H9 (cell line): ENCODE data around the gene LIN28B. TPM values are rescaled to one million over a fixed set of nuclear protein-coding genes. Genes with fewer than 3 reads are reported as not detected.

Experiments used
- DNase-seq: peaks from one replicate; pipeline ENCODE4 v3.0.0-alpha.2; 2017
- H2AFZ ChIP-seq: one replicate; pipeline ENCODE4 v1.6.1; 2013; ENCODE audit warnings: mild to moderate bottlenecking, low read length, control low read depth, moderate library complexity
- H2AK5ac ChIP-seq: 2 replicates; pipeline ENCODE4 v1.6.1; 2013; ENCODE audit warnings: low read length, control low read depth, mixed read lengths; ENCODE audit not compliant: insufficient read length
- H2BK120ac ChIP-seq: one replicate; pipeline ENCODE4 v1.6.1; 2013; ENCODE audit warnings: low read depth, mild to moderate bottlenecking, low read length, control low read depth, inconsistent platforms; ENCODE audit not compliant: poor library complexity, severe bottlenecking
- H2BK12ac ChIP-seq: 2 replicates; pipeline ENCODE4 v1.6.1; 2013; ENCODE audit warnings: low read length, control low read depth, mixed read lengths, low read depth; ENCODE audit not compliant: insufficient read length
- H2BK15ac ChIP-seq: 2 replicates; pipeline ENCODE4 v1.6.1; 2013; ENCODE audit warnings: low read depth, low read length, control low read depth
- H2BK20ac ChIP-seq: one replicate; pipeline ENCODE4 v1.6.1; 2013; ENCODE audit warnings: low read depth, mild to moderate bottlenecking, low read length, control low read depth, inconsistent platforms; ENCODE audit not compliant: poor library complexity, severe bottlenecking
- H2BK5ac ChIP-seq: 2 replicates; pipeline ENCODE4 v1.6.1; 2013; ENCODE audit warnings: low read length, control low read depth, mixed read lengths; ENCODE audit not compliant: insufficient read length
- H3K14ac ChIP-seq: 2 replicates; pipeline ENCODE4 v1.6.1; 2013; ENCODE audit warnings: low read length, control low read depth; ENCODE audit not compliant: insufficient read depth
- H3K18ac ChIP-seq: 2 replicates; pipeline ENCODE4 v1.6.1; 2013; ENCODE audit warnings: low read depth, mild to moderate bottlenecking, mixed read lengths, low read length, control low read depth; ENCODE audit not compliant: insufficient read length
- H3K23ac ChIP-seq: 2 replicates; pipeline ENCODE4 v1.6.1; 2013; ENCODE audit warnings: low read length, control low read depth, mixed read lengths, low read depth; ENCODE audit not compliant: insufficient read length
- H3K23me2 ChIP-seq: 2 replicates; pipeline ENCODE4 v1.6.1; 2013; ENCODE audit warnings: low read depth, mild to moderate bottlenecking, mixed read lengths, low read length, control low read depth; ENCODE audit not compliant: insufficient read length, poor library complexity, severe bottlenecking
- H3K27ac ChIP-seq: 2 replicates; pipeline ENCODE4 v1.5.1; 2013; ENCODE audit warnings: low read length, control low read depth, mixed read lengths, low read depth; ENCODE audit not compliant: insufficient read length
- H3K27me3 ChIP-seq: 2 replicates; pipeline ENCODE4 v1.6.1; 2013; ENCODE audit warnings: low read length, control low read depth, inconsistent platforms; ENCODE audit not compliant: insufficient read depth
- H3K4ac ChIP-seq: 2 replicates; pipeline ENCODE4 v1.6.1; 2013; ENCODE audit warnings: low read depth, mild to moderate bottlenecking, control low read depth, inconsistent platforms, low read length, moderate library complexity
- H3K4me1 ChIP-seq: 2 replicates; pipeline ENCODE4 v1.6.1; 2013; ENCODE audit warnings: low read length, control low read depth, inconsistent platforms; ENCODE audit not compliant: insufficient read depth
- H3K4me2 ChIP-seq: 2 replicates; pipeline ENCODE4 v1.6.1; 2013; ENCODE audit warnings: low read length, control low read depth, mixed read lengths; ENCODE audit not compliant: insufficient read length, insufficient read depth
- H3K56ac ChIP-seq: 2 replicates; pipeline ENCODE4 v1.6.1; 2013; ENCODE audit warnings: low read depth, mild to moderate bottlenecking, mixed read lengths, low read length, control low read depth; ENCODE audit not compliant: insufficient read length
- H3K79me1 ChIP-seq: 2 replicates; pipeline ENCODE4 v1.6.1; 2013; ENCODE audit warnings: low read depth, mild to moderate bottlenecking, moderate library complexity, low read length, control low read depth, inconsistent platforms; ENCODE audit not compliant: insufficient read depth, poor library complexity, severe bottlenecking
- H3K79me2 ChIP-seq: 2 replicates; pipeline ENCODE4 v1.6.1; 2013; ENCODE audit warnings: low read length, control low read depth, inconsistent platforms; ENCODE audit not compliant: insufficient read depth
- H3K9ac ChIP-seq: 2 replicates; pipeline ENCODE4 v1.6.1; 2013; ENCODE audit warnings: low read length, control low read depth, mixed read lengths; ENCODE audit not compliant: insufficient read length; ENCODE audit errors: extremely low read depth
- H3K9me3 ChIP-seq: one replicate; pipeline ENCODE4 v1.6.1; 2013; ENCODE audit warnings: low read depth, low read length, inconsistent platforms; ENCODE audit not compliant: control insufficient read depth
- H3T11ph ChIP-seq: one replicate; pipeline ENCODE4 v1.6.1; 2013; ENCODE audit warnings: mild to moderate bottlenecking, low read length, control low read depth, inconsistent platforms
- H4K20me1 ChIP-seq: one replicate; pipeline ENCODE4 v1.6.1; 2013; ENCODE audit not compliant: control insufficient read depth, insufficient read length, insufficient read depth
- H4K5ac ChIP-seq: 2 replicates; pipeline ENCODE4 v1.6.1; 2013; ENCODE audit warnings: low read depth, mild to moderate bottlenecking, mixed read lengths, low read length, control low read depth; ENCODE audit not compliant: insufficient read length
- H4K8ac ChIP-seq: replicated peaks from 2 replicates; pipeline ENCODE4 v1.6.1; 2013; ENCODE audit warnings: low read length, control low read depth, mixed read lengths, low read depth; ENCODE audit not compliant: insufficient read length
- H4K91ac ChIP-seq: 2 replicates; pipeline ENCODE4 v1.6.1; 2013; ENCODE audit warnings: low read depth, mild to moderate bottlenecking, moderate library complexity, mixed read lengths, low read length, control low read depth; ENCODE audit not compliant: insufficient read length
- H3K27ac Mint-ChIP-seq, 3 experiments: 2 replicates in 2 of 3; 3 replicates in 1 of 3; pipeline ENCODE4 v1.8.0; 2020 to 2021; ENCODE audit warnings: mixed read lengths in 3 of 3, mild to moderate bottlenecking in 1 of 3, moderate library complexity in 1 of 3
- H3K27me3 Mint-ChIP-seq: 2 replicates; pipeline ENCODE4 v1.8.0; 2021; ENCODE audit warnings: low read depth, mild to moderate bottlenecking, moderate library complexity, mixed read lengths
- H3K36me3 Mint-ChIP-seq, 3 experiments: 2 replicates in 2 of 3; 3 replicates in 1 of 3; pipeline ENCODE4 v1.8.0; 2020 to 2021; ENCODE audit warnings: low read depth in 3 of 3, mixed read lengths in 3 of 3; ENCODE audit not compliant: insufficient read depth in 1 of 3
- H3K4me1 Mint-ChIP-seq, 2 experiments: 2 replicates each; pipeline ENCODE4 v1.8.0; 2020; ENCODE audit warnings: mixed read lengths in 2 of 2
- H3K4me3 Mint-ChIP-seq, 2 experiments: 2 replicates in 1 of 2; 3 replicates in 1 of 2; pipeline ENCODE4 v1.8.0; 2020 to 2021; ENCODE audit warnings: mild to moderate bottlenecking in 2 of 2, mixed read lengths in 2 of 2, moderate library complexity in 1 of 2
- H3K9me3 Mint-ChIP-seq, 2 experiments: 2 replicates in 1 of 2; 3 replicates in 1 of 2; pipeline ENCODE4 v1.8.0; 2020; ENCODE audit warnings: mild to moderate bottlenecking in 2 of 2, mixed read lengths in 2 of 2, moderate library complexity in 1 of 2
- WGBS: extraction: QIAGEN DNeasy Blood & Tissue Kit; methylation state at CpG from one replicate; pipeline ENCODE4 v1.1.7; 2013; ENCODE audit warnings: missing lambda C conversion rate, low lambda C conversion rate, mixed read lengths; ENCODE audit not compliant: insufficient read length; ENCODE audit errors: extremely low coverage; 5-methylcytosine and 5-hydroxymethylcytosine counted together
- total RNA-seq: library from RNA; stranded (reverse); gene quantifications from 2 replicates; pipeline ENCODE4 v1.2.1, GENCODE V29; 2021
- TF ChIP-seq, protein P1 (sequence below): fragments of 200-600 bp; sonication (generic); conservative IDR thresholded peaks from 3 replicates; pipeline ENCODE4 v1.8.0; 2021; ENCODE audit warnings: antibody characterized with exemption, mild to moderate bottlenecking

LIN28B gene
- total RNA-seq, 1 experiment from 2014 or later = 110 TPM

- H3K56ac ChIP-seq = no peak overlapping the region
- H4K20me1 ChIP-seq = no peaks in the 10 kb centered on the region
- no peak overlapping the region for H2BK5ac ChIP-seq
- H3K23me2 ChIP-seq = no peaks in the 10 kb centered on the region
- H3K23ac ChIP-seq = no peak overlapping the region
- H3K9ac ChIP-seq = no peak overlapping the region
- H3K9me3 ChIP-seq = no peaks in the 10 kb centered on the region
- no peak overlapping the region for H3K27ac ChIP-seq
- H2AK5ac ChIP-seq = no peak overlapping the region
- H3K27me3 Mint-ChIP-seq = no peaks in the 10 kb centered on the region
- no peak overlapping the region for H3K4me2 ChIP-seq
- no CpG with 5 or more reads among the region's 3 CpGs for WGBS
- H2BK12ac ChIP-seq = no peak overlapping the region
- no peaks in the 10 kb centered on the region; a peak in 1 of 5 replicates for H3K9me3 Mint-ChIP-seq
- no peak overlapping the region for H3K14ac ChIP-seq
- H4K8ac ChIP-seq = no peak overlapping the region
- no peak overlapping the region for H3T11ph ChIP-seq
- H3K4me1 ChIP-seq = peaks cover 2% of the 10 kb centered on the region; the same call in 1 of the 2 replicates
- H3K4me1 Mint-ChIP-seq = peaks cover 9 to 12% of the 10 kb centered on the region in 2 experiments
- no peak overlapping the region for H3K27ac Mint-ChIP-seq
- H3K18ac ChIP-seq = no peak overlapping the region
- H2BK120ac ChIP-seq = no peak overlapping the region
- no peak overlapping the region for H4K91ac ChIP-seq
- TF ChIP-seq, protein P1, sequence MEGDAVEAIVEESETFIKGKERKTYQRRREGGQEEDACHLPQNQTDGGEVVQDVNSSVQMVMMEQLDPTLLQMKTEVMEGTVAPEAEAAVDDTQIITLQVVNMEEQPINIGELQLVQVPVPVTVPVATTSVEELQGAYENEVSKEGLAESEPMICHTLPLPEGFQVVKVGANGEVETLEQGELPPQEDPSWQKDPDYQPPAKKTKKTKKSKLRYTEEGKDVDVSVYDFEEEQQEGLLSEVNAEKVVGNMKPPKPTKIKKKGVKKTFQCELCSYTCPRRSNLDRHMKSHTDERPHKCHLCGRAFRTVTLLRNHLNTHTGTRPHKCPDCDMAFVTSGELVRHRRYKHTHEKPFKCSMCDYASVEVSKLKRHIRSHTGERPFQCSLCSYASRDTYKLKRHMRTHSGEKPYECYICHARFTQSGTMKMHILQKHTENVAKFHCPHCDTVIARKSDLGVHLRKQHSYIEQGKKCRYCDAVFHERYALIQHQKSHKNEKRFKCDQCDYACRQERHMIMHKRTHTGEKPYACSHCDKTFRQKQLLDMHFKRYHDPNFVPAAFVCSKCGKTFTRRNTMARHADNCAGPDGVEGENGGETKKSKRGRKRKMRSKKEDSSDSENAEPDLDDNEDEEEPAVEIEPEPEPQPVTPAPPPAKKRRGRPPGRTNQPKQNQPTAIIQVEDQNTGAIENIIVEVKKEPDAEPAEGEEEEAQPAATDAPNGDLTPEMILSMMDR = no peak
- no peak for DNase-seq
- peaks cover 2 to 7% (median 7%) of the 10 kb centered on the region in 3 experiments for H3K36me3 Mint-ChIP-seq
- no peak overlapping the region for H3K4ac ChIP-seq
- no peaks in the 10 kb centered on the region for H3K79me1 ChIP-seq
- H2BK20ac ChIP-seq = no peak overlapping the region
- no peak overlapping the region for H2BK15ac ChIP-seq
- H3K79me2 ChIP-seq = no peaks in the 10 kb centered on the region
- no peaks in the 10 kb centered on the region for H3K27me3 ChIP-seq
- no peak overlapping the region for H2AFZ ChIP-seq
- no peak overlapping the region for H3K4me3 Mint-ChIP-seq
- H4K5ac ChIP-seq = no peak overlapping the region
These were observed 165.1 kb downstream of the LIN28B start for GRCh38 chr6:105121981-105122380.
